ENCODE data around the gene ABCA7.

Gene ABCA7

DNA sequence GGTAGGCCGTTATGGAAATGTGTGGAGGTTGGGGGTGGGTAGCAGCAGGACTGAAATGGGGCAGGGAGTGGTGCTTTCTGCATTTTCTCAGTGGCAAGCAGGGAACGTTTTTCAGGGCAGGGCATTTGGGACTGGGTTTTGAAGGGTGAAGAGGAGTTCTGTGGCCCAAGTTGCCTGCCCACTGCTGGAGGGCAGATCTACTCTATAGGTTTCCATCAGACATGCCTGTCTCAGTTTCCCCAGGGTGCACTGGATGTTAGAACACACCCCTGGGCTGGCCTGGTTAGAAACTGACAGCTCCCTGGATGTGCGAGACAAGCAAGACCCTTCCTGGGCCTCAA, 40.6 kb upstream of the ABCA7 start:
- no peak overlapping the region for H3K4me3 ChIP-seq (ENCODE audit: low read length)
- TF ChIP-seq, protein P1, sequence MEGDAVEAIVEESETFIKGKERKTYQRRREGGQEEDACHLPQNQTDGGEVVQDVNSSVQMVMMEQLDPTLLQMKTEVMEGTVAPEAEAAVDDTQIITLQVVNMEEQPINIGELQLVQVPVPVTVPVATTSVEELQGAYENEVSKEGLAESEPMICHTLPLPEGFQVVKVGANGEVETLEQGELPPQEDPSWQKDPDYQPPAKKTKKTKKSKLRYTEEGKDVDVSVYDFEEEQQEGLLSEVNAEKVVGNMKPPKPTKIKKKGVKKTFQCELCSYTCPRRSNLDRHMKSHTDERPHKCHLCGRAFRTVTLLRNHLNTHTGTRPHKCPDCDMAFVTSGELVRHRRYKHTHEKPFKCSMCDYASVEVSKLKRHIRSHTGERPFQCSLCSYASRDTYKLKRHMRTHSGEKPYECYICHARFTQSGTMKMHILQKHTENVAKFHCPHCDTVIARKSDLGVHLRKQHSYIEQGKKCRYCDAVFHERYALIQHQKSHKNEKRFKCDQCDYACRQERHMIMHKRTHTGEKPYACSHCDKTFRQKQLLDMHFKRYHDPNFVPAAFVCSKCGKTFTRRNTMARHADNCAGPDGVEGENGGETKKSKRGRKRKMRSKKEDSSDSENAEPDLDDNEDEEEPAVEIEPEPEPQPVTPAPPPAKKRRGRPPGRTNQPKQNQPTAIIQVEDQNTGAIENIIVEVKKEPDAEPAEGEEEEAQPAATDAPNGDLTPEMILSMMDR (IDR thresholded peaks at IDR 0.05; ENCODE audit: insufficient read depth, low read depth, low read length, missing control alignments) = no peak
- no peak for DNase-seq (ENCODE audit: low read depth)

DNA sequence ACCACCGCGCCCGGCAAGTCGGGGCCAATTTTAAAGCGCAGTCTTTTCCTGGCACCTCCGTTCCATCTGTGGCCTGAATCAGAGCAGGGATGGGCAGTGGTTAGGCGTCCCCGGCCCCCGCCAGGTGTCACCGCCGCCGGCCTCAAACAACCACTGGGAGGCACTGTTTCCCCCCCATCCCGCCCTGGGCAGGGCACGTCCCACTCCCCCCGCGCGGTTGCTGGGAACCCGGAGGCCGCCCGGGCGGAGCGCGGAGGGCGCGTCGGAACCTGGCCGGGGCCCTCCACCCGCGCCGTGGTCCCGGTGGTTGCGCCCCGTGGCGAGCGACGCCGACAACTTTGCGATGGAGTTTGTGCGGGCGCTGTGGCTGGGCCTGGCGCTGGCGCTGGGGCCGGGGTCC, 39.8 kb upstream of the ABCA7 start, which contains the start of gene GRIN3B:
Gene GRIN3B, plus strand, starts transcription at position 325 of the 400 bp plus-strand sequence. Its CDS starts 19 bp downstream, at position 344.
- TF ChIP-seq, protein P1 (IDR thresholded peaks at IDR 0.05; ENCODE audit: insufficient read depth, low read depth, low read length, missing control alignments) = peak; percentile 37
- H3K4me3 ChIP-seq (ENCODE audit: low read length) = no peak within 1 kb of the TSS
- peak; percentile 76 for DNase-seq (ENCODE audit: low read depth)

DNA sequence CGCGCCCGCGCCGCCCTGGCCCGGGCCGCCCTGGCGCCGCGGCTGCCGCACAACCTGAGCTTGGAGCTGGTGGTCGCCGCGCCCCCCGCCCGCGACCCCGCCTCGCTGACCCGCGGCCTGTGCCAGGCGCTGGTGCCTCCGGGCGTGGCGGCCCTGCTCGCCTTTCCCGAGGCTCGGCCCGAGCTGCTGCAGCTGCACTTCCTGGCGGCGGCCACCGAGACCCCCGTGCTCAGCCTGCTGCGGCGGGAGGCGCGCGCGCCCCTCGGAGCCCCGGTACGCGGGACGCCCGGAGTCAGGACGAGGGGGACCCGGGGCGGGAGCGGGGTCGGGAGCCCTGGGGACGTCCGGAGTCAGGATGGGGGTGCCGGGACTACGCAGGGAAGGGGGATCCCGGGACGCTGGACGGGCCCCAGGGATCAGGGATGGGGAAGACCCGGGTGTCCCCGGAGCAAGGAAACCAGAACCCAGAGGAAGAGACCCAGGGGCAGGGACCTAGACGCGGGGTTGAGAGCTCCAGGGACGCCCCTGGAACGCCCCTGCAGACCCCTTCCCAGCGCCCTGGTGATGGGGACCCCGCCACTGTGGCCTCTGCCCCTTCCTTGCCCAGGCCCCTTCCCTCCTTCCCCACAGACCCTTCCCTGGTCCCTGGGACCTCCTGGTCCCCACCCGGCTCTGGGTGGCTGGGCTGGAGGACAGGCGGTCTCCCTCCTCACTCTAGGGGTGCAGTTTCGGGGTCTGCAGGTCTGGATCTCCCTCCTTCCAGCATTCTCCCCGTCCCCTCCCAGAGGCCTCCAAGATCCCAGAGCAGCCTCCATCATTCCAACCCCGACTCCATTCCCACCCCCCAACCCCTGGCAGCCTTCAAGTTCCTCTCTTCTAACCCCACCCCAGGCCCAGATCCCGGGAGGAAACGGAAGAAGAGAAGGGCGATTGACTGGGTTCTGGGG, 39.0 kb upstream of the ABCA7 start:
- TF ChIP-seq, protein P1 (IDR thresholded peaks at IDR 0.05; ENCODE audit: insufficient read depth, low read depth, low read length, missing control alignments) = no peak
- no peak for DNase-seq (ENCODE audit: low read depth)
- no peak overlapping the region for H3K4me3 ChIP-seq (ENCODE audit: low read length)

DNA sequence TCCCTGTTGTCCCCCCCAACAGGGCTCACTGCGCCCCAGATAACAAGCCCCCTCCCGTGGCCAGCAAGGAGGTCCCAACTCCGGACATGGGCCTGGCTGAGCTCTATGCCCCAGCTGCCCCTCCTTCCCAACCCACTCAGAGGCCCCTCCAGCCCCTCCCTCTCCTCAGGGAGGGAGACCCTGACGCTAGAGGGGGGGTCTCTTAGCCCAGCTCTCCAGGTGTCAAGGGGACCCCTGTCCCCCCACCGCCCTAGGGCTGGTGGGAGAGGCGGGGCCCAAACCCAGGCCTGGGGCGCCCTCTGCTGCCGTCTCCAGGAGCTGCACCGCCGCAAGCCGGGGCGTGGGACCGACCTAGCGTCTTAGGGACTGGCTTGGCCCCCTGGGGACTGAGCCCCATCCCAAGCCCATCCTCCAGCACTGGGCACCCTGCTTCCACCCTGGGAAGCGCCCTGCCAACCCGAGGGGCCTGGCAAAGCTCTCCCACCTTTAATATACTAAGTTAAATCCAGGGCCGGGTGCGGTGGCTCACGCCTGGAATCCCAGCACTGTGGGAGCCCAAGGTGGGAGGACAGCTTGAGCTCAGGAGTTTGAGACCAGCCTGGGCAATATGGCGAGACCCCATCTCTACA, 38.3 kb upstream of the ABCA7 start:
- TF ChIP-seq, protein P1 (IDR thresholded peaks at IDR 0.05; ENCODE audit: insufficient read depth, low read depth, low read length, missing control alignments) = peak; percentile 80
- no peak overlapping the region for H3K4me3 ChIP-seq (ENCODE audit: low read length)
- peak; percentile 42 for DNase-seq (ENCODE audit: low read depth)

DNA sequence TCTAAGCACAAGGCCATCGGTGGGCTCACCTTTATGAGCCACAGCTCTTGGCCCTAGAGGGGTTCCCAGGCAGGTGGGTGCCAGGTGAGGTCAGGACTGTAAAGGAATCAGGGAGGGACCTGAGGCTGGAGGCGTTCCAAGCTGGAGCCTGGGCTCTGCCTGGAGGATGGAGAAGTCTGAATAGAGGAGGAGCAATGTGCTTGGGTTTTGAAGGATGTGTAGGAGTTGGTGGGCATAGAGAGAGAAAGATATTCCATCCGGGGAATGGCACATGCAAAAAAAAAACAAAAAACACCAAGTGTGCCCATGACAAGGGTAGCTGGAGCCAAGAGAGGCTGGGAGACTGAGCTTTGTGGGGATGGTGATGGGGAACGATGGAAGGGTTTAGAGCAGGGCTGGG, 37.3 kb upstream of the ABCA7 start:
- TF ChIP-seq, protein P1 (IDR thresholded peaks at IDR 0.05; ENCODE audit: insufficient read depth, low read depth, low read length, missing control alignments) = no peak
- no peak for DNase-seq (ENCODE audit: low read depth)
- H3K4me3 ChIP-seq (ENCODE audit: low read length) = no peak overlapping the region

DNA sequence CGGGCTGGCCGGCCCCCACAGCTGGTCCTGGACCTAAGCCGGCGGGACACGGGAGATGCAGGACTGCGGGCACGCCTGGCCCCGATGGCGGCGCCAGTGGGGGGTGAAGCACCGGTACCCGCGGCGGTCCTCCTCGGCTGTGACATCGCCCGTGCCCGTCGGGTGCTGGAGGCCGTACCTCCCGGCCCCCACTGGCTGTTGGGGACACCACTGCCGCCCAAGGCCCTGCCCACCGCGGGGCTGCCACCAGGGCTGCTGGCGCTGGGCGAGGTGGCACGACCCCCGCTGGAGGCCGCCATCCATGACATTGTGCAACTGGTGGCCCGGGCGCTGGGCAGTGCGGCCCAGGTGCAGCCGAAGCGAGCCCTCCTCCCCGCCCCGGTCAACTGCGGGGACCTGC, 36.6 kb upstream of the ABCA7 start:
- TF ChIP-seq, protein P1 (IDR thresholded peaks at IDR 0.05; ENCODE audit: insufficient read depth, low read depth, low read length, missing control alignments) = no peak
- no peak for DNase-seq (ENCODE audit: low read depth)
- H3K4me3 ChIP-seq (ENCODE audit: low read length) = no peak overlapping the region
